ENCODE data around the gene TFB1M.

The TFB1M gene

DNA sequence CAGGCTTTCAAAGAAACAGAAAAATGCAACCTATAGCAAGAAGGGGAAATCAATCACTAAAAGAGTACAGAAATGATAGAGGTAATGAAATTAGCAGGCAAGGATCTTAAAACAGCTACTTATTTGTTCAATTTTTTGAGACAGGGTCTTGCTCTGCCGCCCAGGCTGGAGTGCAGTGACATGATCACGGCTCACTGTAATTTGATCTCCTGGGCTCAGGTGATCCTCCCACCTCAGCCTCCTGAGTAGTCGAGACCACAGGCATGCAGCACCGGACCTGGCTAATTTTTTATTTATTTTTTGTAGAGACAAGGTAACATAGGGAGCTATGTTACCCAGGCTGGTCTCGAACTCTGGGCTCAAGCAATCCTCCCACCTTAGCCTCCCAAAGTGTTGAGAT lies 21.6 kb downstream of the TFB1M start:
- no peak for DNase-seq

DNA sequence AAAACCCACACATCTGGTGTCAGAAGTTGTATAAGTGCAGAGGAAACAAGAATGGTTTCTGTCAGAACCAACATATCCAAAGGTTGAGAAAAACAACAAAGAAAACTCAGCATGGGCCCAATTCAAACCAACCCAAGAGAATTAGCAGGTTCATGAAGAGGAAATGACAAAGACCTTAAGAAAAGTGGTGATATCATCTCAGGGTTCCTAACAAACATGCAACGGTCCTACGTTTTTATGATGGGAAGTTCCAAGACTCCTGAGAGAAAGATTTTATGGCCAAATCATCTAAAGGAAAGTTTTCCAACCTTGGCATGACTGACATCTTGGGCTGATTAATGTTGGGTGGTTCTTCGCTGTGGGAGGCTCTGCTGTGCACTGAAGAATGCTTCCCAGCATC lies 23.0 kb downstream of the TFB1M start:
- DNase-seq, result no peak

DNA sequence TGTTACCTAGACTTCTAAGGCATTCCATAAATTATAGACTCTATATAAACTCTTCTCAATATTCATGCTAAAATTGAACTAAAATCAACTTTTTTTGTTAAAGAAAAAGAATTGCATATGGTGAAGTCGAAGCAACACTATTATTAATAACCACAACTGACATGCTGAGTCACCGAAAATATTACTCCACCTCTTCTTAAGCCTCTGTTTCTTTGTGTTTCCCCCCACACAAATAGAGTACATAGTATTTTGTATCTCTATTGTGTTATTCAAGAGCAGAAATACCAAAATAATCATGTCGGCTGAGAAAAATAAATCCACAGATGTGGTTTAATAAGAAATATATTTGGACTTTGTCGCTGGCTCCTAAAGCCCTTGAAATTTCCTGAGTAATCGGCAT lies 23.8 kb downstream of the TFB1M start:
- DNase-seq, result no peak

DNA sequence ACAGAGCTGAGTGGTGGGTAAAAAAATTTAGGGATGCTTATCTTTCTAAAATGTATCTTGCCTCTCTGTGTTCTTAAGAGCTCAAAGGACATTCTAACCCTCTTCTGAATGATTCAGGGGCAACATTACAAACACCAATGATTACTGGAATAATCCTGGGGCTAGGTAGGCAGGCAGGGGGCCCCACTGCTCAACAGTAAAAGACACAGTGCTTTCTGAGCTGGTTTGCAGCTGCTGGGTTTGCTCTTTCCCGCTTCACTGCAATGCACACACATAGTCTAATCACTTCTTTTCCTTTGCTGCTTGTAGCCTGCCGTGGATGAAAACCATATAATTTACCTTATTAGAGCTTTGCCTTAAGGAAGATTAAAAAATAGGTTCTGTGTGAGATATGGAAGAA lies 26.5 kb downstream of the TFB1M start:
- no peak for DNase-seq

DNA sequence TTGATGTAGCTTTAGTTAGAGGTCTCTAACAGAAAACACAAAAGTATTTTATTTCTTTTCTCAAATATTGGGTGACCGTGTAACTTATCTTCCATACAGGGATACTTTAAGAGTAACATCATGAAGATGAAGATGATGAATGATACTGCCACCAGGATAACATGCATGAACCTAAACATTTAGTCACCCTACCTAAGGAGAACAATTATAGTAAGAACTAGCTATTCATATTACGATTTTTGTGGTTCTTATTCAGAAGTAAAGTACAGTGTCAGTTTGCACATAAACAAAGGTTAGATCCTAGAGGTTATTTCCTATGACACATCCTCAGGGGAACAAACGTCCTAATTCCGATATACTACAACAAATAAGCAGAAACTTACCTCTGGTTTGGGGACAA lies 29.5 kb downstream of the TFB1M start:
- no peak for DNase-seq

DNA sequence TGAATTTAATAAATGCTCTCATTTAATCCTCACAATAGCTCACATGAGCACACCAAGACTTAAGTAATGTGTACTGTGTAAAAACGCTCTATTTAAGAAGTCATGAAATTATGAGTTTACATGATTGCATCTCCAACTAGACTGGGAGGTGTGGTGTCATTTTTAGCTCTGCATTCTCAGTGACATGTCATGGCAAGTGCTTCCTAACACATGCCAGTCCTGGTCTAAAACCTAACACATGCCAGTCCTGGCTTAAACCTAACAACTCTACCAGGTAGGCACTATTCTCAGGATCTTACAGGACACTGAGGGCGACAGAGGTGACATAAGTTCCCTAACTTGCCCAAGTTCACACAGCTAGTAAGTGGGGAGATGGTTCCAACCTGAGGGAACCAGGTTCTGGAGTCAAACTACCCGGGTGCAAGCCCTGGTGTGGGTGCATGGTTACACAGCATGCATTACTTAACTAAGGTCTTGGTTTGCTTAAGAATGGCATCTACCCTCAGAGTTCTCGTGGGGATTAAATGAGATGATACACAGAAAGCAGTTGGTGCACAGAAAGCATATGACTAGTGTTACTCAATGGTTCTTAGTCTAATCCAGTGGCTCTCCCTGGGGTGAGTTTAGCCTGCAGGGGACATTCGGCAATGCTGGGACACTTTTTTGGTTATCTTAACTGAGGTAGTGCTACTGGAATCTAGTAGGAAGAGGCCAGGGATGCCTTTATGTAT lies 35.8 kb downstream of the TFB1M start:
- DNase-seq, result no peak

DNA sequence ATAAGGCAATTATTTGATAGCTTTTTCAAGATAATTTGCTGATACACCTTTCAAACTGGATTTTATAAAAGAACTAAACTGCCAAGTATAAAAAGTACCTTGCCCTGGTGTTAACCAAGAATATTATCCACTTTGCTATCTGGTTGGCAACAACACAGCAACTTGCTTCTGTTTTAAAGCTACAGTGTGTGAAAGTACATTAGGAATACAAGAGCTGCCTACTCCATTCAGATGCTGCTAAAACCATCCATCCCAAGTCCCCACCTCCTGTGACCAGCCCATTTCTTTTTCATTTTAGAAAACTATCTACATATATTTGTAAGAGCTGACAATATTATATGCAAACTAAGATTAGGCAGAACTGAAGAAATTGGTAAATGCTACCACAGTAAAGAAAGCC lies 37.6 kb downstream of the TFB1M start:
- peak; percentile 28 for DNase-seq

DNA sequence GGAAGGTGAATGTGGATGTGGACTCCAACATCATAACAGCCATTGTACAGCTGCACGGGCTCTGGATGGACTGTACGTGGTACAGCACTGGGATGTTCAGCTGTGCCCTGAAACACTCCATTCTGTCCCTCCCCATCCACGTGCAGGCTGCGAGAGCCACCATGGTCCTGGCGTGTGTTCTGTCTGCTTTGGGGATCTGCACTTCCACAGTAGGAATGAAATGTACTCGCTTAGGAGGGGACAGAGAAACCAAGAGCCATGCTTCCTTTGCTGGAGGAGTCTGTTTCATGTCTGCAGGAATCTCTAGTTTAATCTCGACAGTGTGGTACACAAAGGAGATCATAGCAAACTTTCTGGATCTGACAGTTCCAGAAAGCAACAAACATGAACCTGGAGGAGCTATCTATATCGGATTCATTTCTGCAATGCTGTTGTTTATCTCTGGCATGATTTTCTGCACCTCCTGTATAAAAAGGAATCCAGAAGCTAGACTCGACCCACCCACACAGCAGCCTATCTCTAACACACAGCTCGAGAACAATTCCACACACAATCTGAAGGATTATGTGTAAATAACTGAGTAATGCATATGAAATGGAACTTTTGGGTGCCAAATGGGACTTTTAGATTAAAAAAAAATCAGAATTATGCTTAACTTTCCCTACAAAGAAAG lies 38.3 kb downstream of the TFB1M start:
- DNase-seq, result peak; percentile 49

DNA sequence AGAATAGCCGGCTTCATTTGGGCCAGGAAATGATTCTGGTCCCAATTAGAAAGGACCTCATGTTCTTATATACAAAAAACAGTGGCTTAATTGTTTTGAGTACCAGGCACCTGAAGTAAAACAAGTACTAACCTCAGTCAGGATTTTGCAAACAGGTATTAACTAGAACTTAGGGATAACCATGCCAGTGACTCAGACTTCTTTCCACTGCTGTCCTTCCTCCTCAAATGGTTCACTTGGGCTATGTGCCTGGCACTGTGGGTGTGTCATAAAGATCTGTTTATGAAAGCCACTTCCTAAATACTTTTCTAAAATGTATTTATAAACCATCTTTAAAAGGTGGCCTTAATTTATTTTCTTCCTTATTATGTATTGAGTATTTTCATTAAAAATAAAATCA lies 39.8 kb downstream of the TFB1M start:
- DNase-seq, result no peak

DNA sequence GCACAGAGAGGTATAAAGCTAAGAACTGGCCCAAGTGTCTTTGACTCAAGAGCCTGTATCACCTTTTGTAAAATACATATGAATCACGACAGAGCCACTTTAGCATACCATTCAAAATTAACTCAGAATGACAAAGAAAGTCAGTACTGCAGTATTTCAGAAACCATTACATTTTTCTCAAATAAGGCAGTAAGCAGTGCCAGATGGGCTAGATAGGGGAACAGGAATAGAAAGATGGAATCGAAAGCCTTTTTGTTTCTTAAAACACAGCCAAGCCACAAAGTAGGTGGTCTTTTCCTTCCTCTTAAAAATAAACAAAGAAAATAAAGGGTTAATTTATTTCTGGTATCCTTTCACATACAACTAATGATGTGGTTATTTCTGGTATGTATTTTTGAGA lies 40.2 kb downstream of the TFB1M start:
- no peak for DNase-seq

DNA sequence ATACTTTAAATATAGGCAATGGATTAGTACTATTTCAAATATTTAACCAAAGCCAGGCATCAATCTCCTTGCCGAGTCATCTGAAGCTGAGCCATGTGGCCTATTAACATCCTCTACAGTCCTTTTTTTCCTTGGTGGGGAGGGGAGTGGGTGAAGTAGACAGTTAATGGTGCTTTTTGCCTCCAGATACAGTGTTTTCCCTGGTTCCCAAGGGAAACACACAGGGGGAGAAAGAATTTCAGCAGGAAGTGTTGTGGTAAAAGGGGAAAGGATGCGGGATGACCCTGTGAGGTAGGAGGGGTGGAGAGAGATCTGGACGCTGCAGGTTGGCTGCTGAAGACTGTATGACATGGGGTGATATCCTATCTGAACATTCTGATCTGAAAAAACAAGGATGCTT lies 40.9 kb downstream of the TFB1M start:
- peak; percentile 29 for DNase-seq

DNA sequence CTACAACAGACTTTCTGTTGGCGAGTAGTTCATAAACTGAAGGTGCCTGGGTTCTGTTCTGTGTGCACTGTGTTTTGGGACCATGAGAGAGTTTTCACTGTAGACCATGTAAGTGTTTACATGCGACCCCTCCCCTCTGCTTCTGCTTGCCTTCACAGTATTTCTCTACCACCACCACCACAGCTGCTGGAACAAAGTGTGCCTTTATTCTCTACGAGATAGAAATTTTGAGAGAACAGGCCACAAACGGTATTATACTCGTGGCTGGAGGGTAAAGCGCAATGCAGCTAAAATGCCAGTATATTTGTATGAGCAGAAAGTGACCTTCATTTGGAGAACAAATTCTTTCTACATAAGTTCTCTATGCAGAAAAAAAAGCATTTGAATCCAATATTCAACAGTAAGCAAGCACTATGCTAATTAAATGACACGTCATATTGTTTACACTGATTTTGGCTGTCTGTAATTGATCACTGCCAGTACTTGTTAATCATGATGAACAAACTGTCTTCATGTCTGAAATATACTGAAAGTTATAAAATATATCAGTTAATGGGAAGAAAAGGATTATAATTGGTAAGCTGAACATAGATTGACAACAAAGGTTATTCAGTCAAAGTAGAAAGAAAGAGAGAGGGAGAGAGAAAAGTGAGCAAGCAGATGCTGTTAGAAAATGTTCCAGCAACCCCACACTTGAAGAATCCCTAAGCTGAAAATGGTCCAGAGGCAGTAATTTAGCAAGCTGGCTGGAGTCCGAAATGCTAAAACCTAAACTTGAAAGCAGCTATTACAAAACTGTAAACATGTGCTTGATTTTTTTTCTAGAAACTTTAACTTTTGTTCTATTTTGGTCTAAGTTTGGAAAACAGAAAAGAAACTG lies 41.7 kb downstream of the TFB1M start:
- peak; percentile 77 for DNase-seq

DNA sequence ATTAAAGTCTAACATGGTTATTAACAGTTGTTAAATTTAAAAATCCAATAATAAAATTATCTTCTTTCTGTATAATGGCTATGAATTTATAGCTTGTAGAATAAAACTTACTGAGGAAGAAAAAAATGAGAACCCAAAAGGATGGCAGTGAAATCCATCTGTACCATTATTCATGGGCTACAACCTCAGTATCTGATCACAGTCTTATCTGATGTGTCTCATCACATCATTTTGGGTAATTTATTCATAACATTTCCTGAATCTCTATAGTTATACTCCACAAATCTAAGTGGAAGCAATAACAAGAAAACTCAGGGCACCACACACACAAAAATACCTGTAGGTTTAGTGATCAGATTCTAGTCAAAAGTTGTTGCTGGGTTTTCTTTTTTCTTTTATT lies 43.1 kb downstream of the TFB1M start:
- DNase-seq, result no peak

DNA sequence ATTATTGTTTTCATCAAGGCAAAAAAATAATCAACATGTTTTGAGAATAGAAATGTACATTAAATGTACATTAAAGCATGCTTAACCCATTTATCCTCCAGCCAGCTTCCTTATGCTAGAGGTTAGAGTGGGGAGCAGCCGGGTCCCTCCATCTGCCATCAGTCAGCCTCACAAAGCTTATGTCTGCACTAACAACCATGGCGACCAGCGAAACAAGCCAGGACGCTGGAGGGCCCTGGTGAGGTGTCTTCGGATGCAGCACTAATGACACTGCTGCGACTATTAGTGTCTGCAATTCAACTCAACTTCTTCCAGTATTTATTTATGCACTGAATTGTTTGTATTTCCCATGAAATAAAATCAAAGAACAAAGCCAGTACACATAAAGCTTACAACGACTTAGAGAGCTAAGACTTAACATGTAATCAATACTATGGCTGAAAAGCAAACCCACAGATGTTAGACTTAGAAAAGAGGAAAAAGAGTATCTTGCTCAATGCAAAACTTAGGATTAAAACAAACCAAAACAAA lies 43.7 kb downstream of the TFB1M start:
- peak; percentile 29 for DNase-seq

DNA sequence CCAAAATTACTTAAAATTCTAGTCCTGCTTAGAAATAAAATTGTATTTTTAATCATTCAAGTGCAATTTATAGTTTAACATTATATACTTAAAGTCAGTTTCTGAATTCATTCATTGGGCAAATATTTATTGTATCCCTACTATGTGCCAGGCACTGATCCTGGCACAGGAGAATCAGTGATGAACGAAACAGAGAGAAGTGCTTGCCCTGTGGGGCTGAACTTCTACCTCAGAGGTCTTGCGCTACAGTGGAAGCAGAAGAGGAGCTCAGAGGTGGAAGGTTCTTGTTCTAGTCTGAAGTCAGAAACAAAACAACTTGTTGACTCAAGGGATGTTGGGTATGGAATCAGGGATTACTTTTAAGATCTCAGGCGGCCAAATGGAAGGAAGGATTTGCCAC lies 44.5 kb downstream of the TFB1M start:
- no peak for DNase-seq

DNA sequence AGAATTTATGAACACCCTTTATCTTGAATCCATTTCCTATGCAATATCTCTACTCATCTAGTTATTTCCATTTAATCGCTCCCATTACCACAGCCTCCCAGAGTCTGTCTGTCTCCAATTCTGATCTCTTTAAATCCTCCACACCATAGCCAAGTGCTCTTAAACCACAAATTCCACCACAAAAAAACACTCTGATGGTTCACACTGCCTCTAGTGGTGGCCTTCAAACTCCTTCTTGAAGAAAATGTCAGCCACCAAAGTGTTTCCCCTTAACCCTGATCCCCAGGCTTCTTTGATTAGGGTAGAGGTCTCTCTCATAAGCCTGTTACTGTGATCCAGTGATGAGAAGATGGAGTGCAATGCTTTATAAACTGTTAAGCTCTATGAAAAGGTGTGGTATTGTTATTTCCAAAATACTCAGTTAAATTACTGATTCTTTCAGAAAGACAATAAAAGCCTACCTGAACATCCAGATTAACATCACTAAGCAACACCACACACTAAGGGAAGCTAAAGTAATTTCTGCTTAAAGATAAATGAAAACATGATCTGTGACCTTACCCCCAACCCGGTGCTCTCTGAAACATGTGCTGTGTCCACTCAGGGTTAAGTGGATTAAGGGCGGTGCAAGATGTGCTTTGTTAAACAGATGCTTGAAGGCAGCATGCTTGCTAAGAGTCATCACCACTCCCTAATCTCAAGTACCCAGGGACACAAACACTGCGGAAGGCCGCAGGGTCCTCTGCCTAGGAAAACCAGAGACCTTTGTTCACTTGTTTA lies 46.0 kb downstream of the TFB1M start:
- DNase-seq, result peak; percentile 13

DNA sequence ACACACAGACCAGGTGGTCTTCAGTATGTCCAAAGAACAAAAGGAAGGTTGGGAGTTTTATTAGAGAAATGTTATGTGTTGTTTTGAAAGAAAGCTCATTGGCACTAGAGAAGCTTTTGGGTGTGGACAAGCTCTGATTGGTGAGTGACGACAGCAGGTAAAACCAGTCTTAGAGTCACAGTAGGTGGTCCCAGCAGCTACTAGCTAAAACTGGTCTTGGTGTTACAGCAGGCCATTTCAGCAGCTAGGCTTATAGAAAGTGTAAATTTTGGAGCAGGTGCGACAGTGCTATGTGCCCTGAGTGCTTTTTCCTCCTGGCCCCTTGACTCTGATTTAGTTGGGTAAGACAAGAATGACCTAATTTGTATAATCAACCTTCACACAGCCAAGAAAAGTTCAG lies 46.9 kb downstream of the TFB1M start:
- DNase-seq, result no peak

DNA sequence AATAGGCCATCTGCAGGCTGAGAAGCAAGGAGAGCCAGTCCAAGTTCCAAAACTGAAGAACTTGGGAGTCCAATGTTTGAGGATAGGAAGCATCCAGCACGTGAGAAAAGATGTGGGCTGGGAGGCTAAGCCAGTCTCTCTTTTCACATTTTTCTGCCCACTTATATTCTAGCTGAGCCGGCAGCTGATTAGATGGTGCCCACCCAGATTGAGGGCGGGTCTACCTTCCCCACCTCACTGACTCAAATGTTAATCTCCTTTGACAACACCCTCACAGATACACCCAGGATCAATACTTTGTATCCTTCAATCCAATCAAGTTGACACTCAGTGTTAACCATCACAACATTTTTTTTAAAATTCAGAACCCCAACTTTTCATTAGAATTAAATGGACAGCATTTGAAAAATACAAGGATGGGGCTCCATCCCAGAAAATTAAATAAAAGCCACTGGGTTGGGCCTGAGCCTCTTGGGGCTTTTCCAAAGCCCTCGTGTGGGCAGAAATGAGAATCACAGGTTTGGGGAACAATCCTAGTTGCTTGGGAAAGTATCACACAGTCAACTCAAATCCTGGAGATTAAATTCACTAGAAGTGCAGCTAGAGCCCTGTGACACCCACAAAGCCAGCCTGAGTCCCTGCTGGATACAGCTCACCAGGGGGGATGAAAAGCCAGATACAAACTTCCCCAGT lies 48.3 kb downstream of the TFB1M start:
- DNase-seq, result no peak

DNA sequence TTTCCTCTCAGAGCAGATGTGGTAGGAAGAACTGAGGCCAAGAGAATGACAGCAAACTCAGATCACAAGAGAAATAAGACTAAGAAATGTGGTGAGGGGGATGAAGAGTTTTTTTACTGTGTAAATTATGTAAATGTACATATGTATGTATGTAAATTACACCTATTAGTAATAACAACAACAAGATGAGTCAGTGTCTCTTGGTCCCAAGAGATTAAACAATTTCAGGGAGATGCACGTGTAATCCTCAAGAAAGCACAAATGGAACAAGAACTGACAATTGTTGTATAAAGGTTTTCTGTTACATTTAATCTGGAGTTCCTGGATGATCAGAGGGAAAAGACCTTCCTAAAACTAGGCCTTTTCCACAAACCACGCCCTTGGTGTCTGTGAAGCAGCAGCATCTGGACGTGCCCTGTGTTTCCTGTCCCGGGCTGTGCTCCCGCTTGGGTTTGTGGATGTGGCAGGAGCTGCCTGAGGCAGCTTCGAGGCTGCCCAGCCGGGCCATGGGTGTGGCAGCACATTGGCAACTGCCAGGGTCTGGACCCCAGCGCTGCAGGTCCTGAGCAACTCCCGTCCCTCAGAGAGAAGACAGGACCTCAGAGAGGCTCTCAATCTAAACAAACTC lies 49.5 kb downstream of the TFB1M start:
- no peak for DNase-seq

DNA sequence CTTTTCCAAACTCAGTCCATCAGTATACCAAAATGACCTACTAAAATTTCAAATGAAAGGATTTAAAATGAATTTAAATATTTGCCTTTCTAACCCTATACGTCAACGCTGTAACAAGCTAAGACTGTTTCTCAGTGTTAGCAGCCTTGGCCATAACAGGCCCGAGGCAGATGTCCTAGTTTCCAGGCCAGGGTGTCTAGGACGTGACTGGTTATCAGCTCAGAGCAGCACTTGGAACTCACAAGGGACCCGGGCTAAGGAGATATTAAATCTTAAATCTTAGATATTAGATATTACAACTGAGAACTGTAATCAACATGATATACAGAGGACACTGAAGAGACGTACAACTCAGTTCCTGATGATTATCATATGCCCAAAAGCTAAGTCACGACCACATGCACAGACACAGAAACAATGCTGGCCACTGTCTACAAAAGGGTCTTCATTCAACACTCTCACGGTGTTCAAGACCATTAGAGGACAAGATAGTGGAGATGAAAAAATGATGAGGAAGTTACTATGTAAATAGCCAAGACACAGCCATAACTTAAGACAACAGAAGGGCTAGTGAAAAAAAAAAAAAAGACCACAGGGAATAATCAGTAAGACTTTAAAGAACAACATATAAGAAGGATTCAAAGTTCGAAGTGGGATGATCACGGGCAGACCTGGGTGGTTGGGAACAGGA lies 50.8 kb downstream of the TFB1M start, which contains the start of gene CLDN20:
TSS of gene CLDN20 (plus strand) at position 641 of the 691 bp plus-strand sequence. CDS start 11,707 bp downstream, outside the sequence.
- no peak for DNase-seq

DNA sequence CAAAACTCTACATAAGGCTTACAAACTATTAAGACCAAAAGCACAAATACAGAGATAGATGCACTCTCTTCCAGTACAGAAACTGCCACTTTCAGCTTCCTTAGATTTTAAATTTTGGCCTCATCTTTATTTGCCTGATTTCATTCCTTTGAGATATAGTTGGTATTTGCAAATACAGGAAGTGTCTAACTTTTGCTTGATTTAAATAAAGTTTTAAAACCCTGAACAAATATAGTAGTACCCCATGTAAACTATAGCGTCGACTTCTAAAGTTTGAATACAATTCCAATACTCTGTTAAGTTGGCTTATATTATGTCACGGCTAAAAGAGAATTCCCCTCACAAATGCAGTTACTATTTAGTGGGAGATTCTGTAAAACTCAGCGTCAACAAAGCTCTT lies 51.6 kb downstream of the TFB1M start:
- no peak for DNase-seq
